ENCODE results near the gene PASK. TPM values are rescaled to one million over a fixed set of nuclear protein-coding genes. Genes with fewer than 3 reads are reported as not detected.

Gene PASK
- total RNA-seq, 1 donor from 2014 or later = 20.3 TPM

- Mint-ChIP-seq H3K27ac (peak overlapping the region; percentile 39), H3K4me1 (peaks cover 16% of the 10 kb centered on the region), H3K9me3 (no peaks in the 10 kb centered on the region), H3K27me3 (ENCODE audit: insufficient read depth, low read depth) (peaks cover 3% of the 10 kb centered on the region), H3K4me3 (no peak overlapping the region), H3K36me3 (peaks cover 4% of the 10 kb centered on the region)
- Histone ChIP-seq H3K79me2 (ENCODE audit: low read depth) (peaks cover 19% of the 10 kb centered on the region), H3K9me3 (ENCODE audit: low read depth) (no peaks in the 10 kb centered on the region), H3F3A (ENCODE audit: low read depth) (no peaks in the 10 kb centered on the region), H4K20me1 (ENCODE audit: low read depth) (peaks cover 4% of the 10 kb centered on the region), H3K4me1 (no peaks in the 10 kb centered on the region), H3K4me2 (no peak overlapping the region), H3K27ac (no peak overlapping the region), H3K4me3 (no peak overlapping the region), H3K36me3 (no peaks in the 10 kb centered on the region), H3K9ac (no peak overlapping the region), H3K27me3 (no peaks in the 10 kb centered on the region), H2AFZ (replicated peaks) (no peak overlapping the region)
- no peak for DNase-seq (ENCODE audit: low spot score)
- TF ChIP-seq EZH2 (IDR thresholded peaks at IDR 0.05) (no peak), EZH2phosphoT487 (IDR thresholded peaks at IDR 0.05) (no peak)
These were observed 6.7 kb downstream of the PASK start for GRCh38 chr2:241142593-241142992.

DNA sequence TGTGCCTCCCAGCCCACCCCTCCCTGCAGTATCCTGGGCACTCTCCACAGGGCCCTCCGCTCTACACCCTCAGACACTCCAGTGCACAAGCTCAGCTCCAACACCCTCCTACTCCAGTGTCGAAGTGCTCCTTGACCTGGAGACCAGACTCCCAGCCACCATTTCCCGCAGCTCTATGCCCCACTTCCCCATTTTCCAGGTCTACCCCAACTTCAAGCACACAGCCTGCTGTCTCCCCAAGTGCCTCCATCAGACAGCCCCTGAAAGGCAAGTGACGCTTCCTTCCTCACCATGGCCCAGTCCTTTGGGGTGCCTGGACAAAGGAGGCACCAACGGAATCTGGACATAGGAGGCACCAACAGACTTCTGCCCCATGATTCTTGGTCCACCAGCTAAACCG lies 7.2 kb downstream of the PASK start:
- no peaks in the 10 kb centered on the region for H3K36me3 ChIP-seq
- H3K27ac Mint-ChIP-seq = peak overlapping the region; percentile 39
- DNase-seq (ENCODE audit: low spot score) = no peak
- H3K27ac ChIP-seq = no peak overlapping the region
- H3K36me3 Mint-ChIP-seq = peaks cover 4% of the 10 kb centered on the region
- H2AFZ ChIP-seq (replicated peaks) = no peak overlapping the region
- peaks cover 15% of the 10 kb centered on the region for H3K4me1 Mint-ChIP-seq
- no peak overlapping the region for H3K4me3 Mint-ChIP-seq
- H3K27me3 ChIP-seq = no peaks in the 10 kb centered on the region
- peaks cover 3% of the 10 kb centered on the region for H4K20me1 ChIP-seq (ENCODE audit: low read depth)
- H3K9me3 ChIP-seq (ENCODE audit: low read depth) = no peaks in the 10 kb centered on the region
- no peak overlapping the region for H3K9ac ChIP-seq
- H3K4me2 ChIP-seq = no peak overlapping the region
- H3K79me2 ChIP-seq (ENCODE audit: low read depth) = peaks cover 14% of the 10 kb centered on the region
- H3K27me3 Mint-ChIP-seq (ENCODE audit: insufficient read depth, low read depth) = peaks cover 3% of the 10 kb centered on the region
- H3K9me3 Mint-ChIP-seq = no peaks in the 10 kb centered on the region
- H3K4me1 ChIP-seq = no peaks in the 10 kb centered on the region
- H3F3A ChIP-seq (ENCODE audit: low read depth) = no peaks in the 10 kb centered on the region
- TF ChIP-seq CTCF (IDR thresholded peaks at IDR 0.05) (no peak), EZH2phosphoT487 (IDR thresholded peaks at IDR 0.05) (no peak), EZH2 (IDR thresholded peaks at IDR 0.05) (no peak)
- H3K4me3 ChIP-seq = no peak overlapping the region

DNA sequence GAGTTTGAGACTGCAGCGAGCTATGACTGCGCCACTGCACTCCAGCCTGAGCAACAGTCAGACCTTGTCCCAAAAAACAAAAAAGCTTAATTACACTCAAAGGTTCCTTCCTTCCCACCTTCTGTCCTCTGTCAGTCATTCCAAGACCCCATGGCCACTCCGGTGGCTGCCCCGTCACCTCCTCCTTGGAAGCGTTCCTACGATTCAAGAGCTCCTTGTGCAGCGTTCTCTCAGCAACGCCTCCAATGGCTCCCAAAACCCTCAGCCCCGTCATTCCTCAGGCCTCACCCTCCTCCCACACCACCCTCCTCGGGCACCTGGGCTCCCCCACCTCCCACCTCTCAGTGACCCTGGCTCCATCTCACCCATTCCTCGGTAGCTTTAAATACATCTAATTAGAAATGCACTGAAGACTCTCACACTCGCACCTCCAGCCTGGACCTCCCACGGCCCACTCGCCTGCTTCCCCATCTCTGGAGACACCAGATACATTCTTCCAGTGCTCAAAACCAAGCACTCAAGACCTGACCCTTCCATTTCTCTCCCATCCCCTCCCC lies 8.0 kb downstream of the PASK start:
- Histone ChIP-seq H3K9me3 (ENCODE audit: low read depth) (no peaks in the 10 kb centered on the region), H3K79me2 (ENCODE audit: low read depth) (peaks cover 6% of the 10 kb centered on the region), H3K4me3 (no peak overlapping the region), H3K9ac (no peak overlapping the region), H3F3A (ENCODE audit: low read depth) (no peaks in the 10 kb centered on the region), H3K4me1 (no peaks in the 10 kb centered on the region), H2AFZ (replicated peaks) (no peak overlapping the region), H3K27me3 (no peaks in the 10 kb centered on the region), H3K27ac (no peak overlapping the region), H3K4me2 (no peak overlapping the region), H4K20me1 (ENCODE audit: low read depth) (peaks cover 3% of the 10 kb centered on the region), H3K36me3 (no peaks in the 10 kb centered on the region)
- no peak overlapping the region for H3K27ac Mint-ChIP-seq
- H3K4me3 Mint-ChIP-seq = no peak overlapping the region
- DNase-seq (ENCODE audit: low spot score) = no peak
- H3K27me3 Mint-ChIP-seq (ENCODE audit: insufficient read depth, low read depth) = no peaks in the 10 kb centered on the region
- no peaks in the 10 kb centered on the region for H3K9me3 Mint-ChIP-seq
- no peak for TF ChIP-seq CTCF (IDR thresholded peaks at IDR 0.05)
- no peak for TF ChIP-seq EZH2 (IDR thresholded peaks at IDR 0.05)
- TF ChIP-seq EZH2phosphoT487 (IDR thresholded peaks at IDR 0.05) = no peak
- H3K4me1 Mint-ChIP-seq = peaks cover 15% of the 10 kb centered on the region
- peaks cover 4% of the 10 kb centered on the region for H3K36me3 Mint-ChIP-seq

GRCh38 chr2:241140445-241140840 lies 8.8 kb downstream of the PASK start:
- peaks cover 15% of the 10 kb centered on the region for H3K4me1 Mint-ChIP-seq
- H3K4me1 ChIP-seq = no peaks in the 10 kb centered on the region
- no peak overlapping the region for H3K4me3 ChIP-seq
- TF ChIP-seq CTCF (IDR thresholded peaks at IDR 0.05) = no peak
- TF ChIP-seq EZH2phosphoT487 (IDR thresholded peaks at IDR 0.05) = no peak
- no peak for TF ChIP-seq EZH2 (IDR thresholded peaks at IDR 0.05)
- no peak for DNase-seq (ENCODE audit: low spot score)
- H4K20me1 ChIP-seq (ENCODE audit: low read depth) = peaks cover 3% of the 10 kb centered on the region
- H3K79me2 ChIP-seq (ENCODE audit: low read depth) = no peaks in the 10 kb centered on the region
- H3K9me3 Mint-ChIP-seq = no peaks in the 10 kb centered on the region
- no peak overlapping the region for H3K4me2 ChIP-seq
- no peak overlapping the region for H2AFZ ChIP-seq (replicated peaks)
- H3K9me3 ChIP-seq (ENCODE audit: low read depth) = no peaks in the 10 kb centered on the region
- no peak overlapping the region for H3K9ac ChIP-seq
- H3K36me3 ChIP-seq = no peaks in the 10 kb centered on the region
- no peak overlapping the region for H3K27ac ChIP-seq
- no peaks in the 10 kb centered on the region for H3K27me3 ChIP-seq
- H3K4me3 Mint-ChIP-seq = no peak overlapping the region
- H3F3A ChIP-seq (ENCODE audit: low read depth) = no peaks in the 10 kb centered on the region
- no peaks in the 10 kb centered on the region for H3K27me3 Mint-ChIP-seq (ENCODE audit: insufficient read depth, low read depth)
- H3K36me3 Mint-ChIP-seq = peaks cover 4% of the 10 kb centered on the region
- H3K27ac Mint-ChIP-seq = no peak overlapping the region

All from neural progenitor cell (in vitro differentiated cells).